K562 (cell line): ENCODE data around the gene CREB5. TPM values are rescaled to one million over a fixed set of nuclear protein-coding genes. Genes with fewer than 3 reads are reported as not detected.

Experiments
- ATAC-seq: fragments of 200-7000 bp; cut with Tn5 transposase; 3 replicates; pipeline ENCODE4 v1.9.1; 2020; ENCODE audit warnings: moderate library complexity
- BruUV-seq: library from RNA; stranded (reverse); fragments of 400-500 nt; replicated peaks from 2 replicates; lab custom pipeline; 2021; lab: Mats Ljungman, UMichigan
- CTCF ChIA-PET: fragments of 300-600 bp; formaldehyde crosslinking; extraction: SDS; loops from one replicate; lab custom pipeline; 2021; ENCODE audit warnings: low intra/inter-chr PET ratio; lab: Yijun Ruan, JAX
- POLR2A ChIA-PET: fragments of 300-600, 350-650 bp; sonication (Branson Sonifier 250); formaldehyde crosslinking; extraction: SDS; loops from one replicate; lab custom pipeline; 2021; ENCODE audit warnings: antibody characterized with exemption, inconsistent platforms; lab: Yijun Ruan, JAX
- DNase-seq, 4 experiments: peaks; one replicate each; pipeline versions ENCODE4 v3.0.0 to v3.0.0-alpha.2; 2011 to 2018; ENCODE audit warnings: low spot score in 3 of 4, mixed read lengths in 3 of 4; ENCODE audit errors: extremely low read depth in 1 of 4
- FAIRE-seq: peaks from 2 replicates; lab custom pipeline; 2011; peaks lifted over from hg19 to GRCh38; lab: Jason Lieb, UNC
- H2AFZ ChIP-seq: 2 replicates; pipeline ENCODE4 v1.6.0; 2011; ENCODE audit warnings: low read depth, low read length, control low read depth, inconsistent platforms
- H3K27ac ChIP-seq: fragments of 200-600 bp; 3 replicates; pipeline ENCODE4 v1.8.0; 2011; ENCODE audit warnings: low read depth, mild to moderate bottlenecking, control low read depth, inconsistent platforms, low read length, moderate library complexity, mixed read lengths; ENCODE audit errors: extremely low read depth
- H3K27me3 ChIP-seq, 2 experiments: fragments of 300-600 bp in 1 of 2; 2 replicates in 1 of 2; 3 replicates in 1 of 2; pipeline versions ENCODE4 v1.6.0 to v1.8.0; 2011; ENCODE audit warnings: inconsistent platforms in 2 of 2, low read length in 2 of 2, mild to moderate bottlenecking in 1 of 2, mixed read lengths in 1 of 2, moderate library complexity in 1 of 2; ENCODE audit not compliant: control insufficient read depth in 2 of 2, insufficient read depth in 2 of 2
- H3K36me3 ChIP-seq: fragments of 300-600 bp; 3 replicates; pipeline ENCODE4 v1.8.0; 2011; ENCODE audit warnings: mild to moderate bottlenecking, low read length, inconsistent platforms; ENCODE audit not compliant: control insufficient read depth, insufficient read depth
- H3K4me1 ChIP-seq, 2 experiments: fragments of 200-600 bp in 1 of 2; replicated peaks in 1 of 2; 2 replicates in 1 of 2; 3 replicates in 1 of 2; pipeline versions ENCODE4 v1.5.1 to v1.8.0; 2011; ENCODE audit warnings: inconsistent platforms in 2 of 2, low read length in 2 of 2, mild to moderate bottlenecking in 1 of 2, mixed read lengths in 1 of 2, moderate library complexity in 1 of 2; ENCODE audit not compliant: control insufficient read depth in 2 of 2, insufficient read depth in 2 of 2
- H3K4me2 ChIP-seq: 2 replicates; pipeline ENCODE4 v1.6.1; 2011; ENCODE audit warnings: low read length, control low read depth, inconsistent platforms, mixed read lengths; ENCODE audit not compliant: insufficient read depth
- H3K4me3 ChIP-seq: fragments of 200-600 bp; sonication (generic), shearing (Covaris generic); 2 replicates; pipeline ENCODE4 v1.5.1; 2016; ENCODE audit warnings: control low read depth, inconsistent platforms
- H3K79me2 ChIP-seq: fragments of 200-600 bp; 3 replicates; pipeline ENCODE4 v1.8.0; 2011; ENCODE audit warnings: low read length, inconsistent platforms; ENCODE audit not compliant: control insufficient read depth, insufficient read depth
- H3K9ac ChIP-seq, 2 experiments: 2 replicates each; pipeline versions ENCODE4 v1.6.0 to v1.6.1; 2011; ENCODE audit warnings: low read depth in 2 of 2, low read length in 2 of 2, control low read depth in 1 of 2, inconsistent platforms in 1 of 2, mild to moderate bottlenecking in 1 of 2, mixed read lengths in 1 of 2; ENCODE audit not compliant: insufficient read depth in 1 of 2
- H3K9me1 ChIP-seq: one replicate; pipeline ENCODE4 v1.6.0; 2011; ENCODE audit warnings: inconsistent platforms, mild to moderate bottlenecking, low read length, moderate library complexity; ENCODE audit not compliant: control insufficient read depth, insufficient read depth
- H3K9me3 ChIP-seq: replicated peaks from 2 replicates; pipeline ENCODE4 v1.5.1; 2011; ENCODE audit warnings: low read depth, low read length, inconsistent platforms; ENCODE audit not compliant: control insufficient read depth, insufficient read depth
- H4K20me1 ChIP-seq: replicated peaks from 2 replicates; pipeline ENCODE4 v1.6.1; 2011; ENCODE audit warnings: low read length, inconsistent platforms, mixed read lengths; ENCODE audit not compliant: control insufficient read depth, insufficient read depth
- CBX2 ChIP-seq: fragments of 200-600 bp; sonication (generic); IDR thresholded peaks from one replicate; pipeline ENCODE4 v1.6.1; 2012; ENCODE audit warnings: mild to moderate bottlenecking, low read length, inconsistent platforms; ENCODE audit not compliant: insufficient read depth, poor library complexity, severe bottlenecking
- CHD4 ChIP-seq: fragments of 200-600 bp; sonication (generic); IDR thresholded peaks from 3 replicates; pipeline ENCODE4 v1.6.1; 2012; ENCODE audit warnings: low read depth, mild to moderate bottlenecking, mixed read lengths, low read length, inconsistent platforms; ENCODE audit not compliant: insufficient read depth, insufficient replicate concordance, poor library complexity, severe bottlenecking
- EP400 ChIP-seq: fragments of 450-650 bp; IDR thresholded peaks from 2 replicates; pipeline ENCODE4 v1.6.1; 2017; ENCODE audit warnings: antibody characterized with exemption, mild to moderate bottlenecking, moderate library complexity
- GATAD2A ChIP-seq: fragments of 450-650 bp; IDR thresholded peaks from 2 replicates; pipeline ENCODE4 v1.6.1; 2017
- ILK ChIP-seq: fragments of 450-650 bp; IDR thresholded peaks from 2 replicates; pipeline ENCODE4 v1.6.1; 2016; ENCODE audit warnings: missing genetic modification characterization, low read depth, mild to moderate bottlenecking, missing compliant biosample characterization, moderate library complexity, borderline replicate concordance
- KLF6 ChIP-seq: fragments of 250-450 bp; sonication (Bioruptor Pico); IDR thresholded peaks from 2 replicates; pipeline ENCODE4 v1.4.0; 2020; ENCODE audit warnings: mild to moderate bottlenecking, moderate library complexity, borderline replicate concordance
- MYBL2 ChIP-seq, 2 experiments: fragments of 450-650 bp in 1 of 2; sonication (generic) in 1 of 2; formaldehyde crosslinking in 1 of 2; IDR thresholded peaks; 2 replicates each; pipeline versions ENCODE4 v1.6.1 to v1.8.1; 2017 to 2022; ENCODE audit warnings: borderline replicate concordance in 1 of 2, inconsistent platforms in 1 of 2, low read depth in 1 of 2, mild to moderate bottlenecking in 1 of 2, missing genetic modification reagents in 1 of 2, moderate library complexity in 1 of 2
- RBM34 ChIP-seq: fragments of 200-400 bp; formaldehyde crosslinking; IDR thresholded peaks from 2 replicates; pipeline ENCODE4 v1.6.1; 2018; ENCODE audit warnings: low read length, borderline replicate concordance; ENCODE audit not compliant: insufficient read depth
- RFX1 ChIP-seq: fragments of 450-650 bp; IDR thresholded peaks from 2 replicates; pipeline ENCODE4 v1.6.1; 2016; ENCODE audit warnings: mild to moderate bottlenecking, moderate library complexity
- YBX1 ChIP-seq: fragments of 450-650 bp; IDR thresholded peaks from 2 replicates; pipeline ENCODE4 v1.7.1; 2016; ENCODE audit warnings: mild to moderate bottlenecking
- WGBS: fragments of 100-300 bp; shearing (Covaris generic); methylation state at CpG from one replicate; pipeline ENCODE4 v1.1.6; 2016; ENCODE audit warnings: low coverage, mixed read lengths; ENCODE audit not compliant: insufficient coverage; ENCODE audit errors: missing lambda C conversion rate; 5-methylcytosine and 5-hydroxymethylcytosine counted together
- in situ Hi-C: fragments of 300-500 bp; cut with MboI; formaldehyde crosslinking; loops from 4 replicates; pipeline ENCODE4 v1.15.0; 2018; ENCODE audit warnings: inconsistent platforms, mixed read lengths
- intact Hi-C: fragments of 100-400 bp; cut with micrococcal nuclease; formaldehyde crosslinking; loops from 2 replicates; pipeline ENCODE4 v1.14.2; 2022
- polyA plus RNA-seq, 8 experiments: library from polyadenylated mRNA; depleted of rRNA in 4 of 8; stranded (reverse) in 5 of 8; unstranded in 3 of 8; fragments of >200 nt; fragmentation: Nextera tagmentation in 2 of 8; fragmentation: Illumina TruSeq in 1 of 8; extraction: Ambion mirVana in 2 of 8; extraction: Trizol in 1 of 8; gene quantifications; 2 replicates each; pipeline versions ENCODE4 v1.2.1 to v1.2.3, GENCODE V29; 2011 to 2014; ENCODE audit warnings: inconsistent platforms in 1 of 8, missing spikeins in 1 of 8
- total RNA-seq, 7 experiments: library from RNA; depleted of rRNA in 6 of 7; stranded (reverse); fragments of >200 nt in 6 of 7; fragmentation: Illumina TruSeq in 2 of 7; extraction: Trizol in 2 of 7; gene quantifications; 2 replicates each; pipeline versions ENCODE4 v1.2.1 to v1.2.3, GENCODE V29; 2011 to 2021; ENCODE audit warnings: low replicate concordance in 1 of 7
- TF ChIP-seq, protein P1 (sequence below), 3 experiments: IDR thresholded peaks in 2 of 3; conservative IDR thresholded peaks in 1 of 3; 2 replicates each; pipeline ENCODE4 v1.5.1; 2011 to 2012; ENCODE audit warnings: low read length in 3 of 3, mild to moderate bottlenecking in 3 of 3, control low read depth in 2 of 3, improper control_type of control experiment in 1 of 3, inconsistent platforms in 1 of 3, low read depth in 1 of 3, mixed read lengths in 1 of 3, moderate library complexity in 1 of 3; ENCODE audit not compliant: insufficient read depth in 2 of 3

Gene CREB5
- total and polyA plus RNA-seq, 9 of the 15 experiments (the other 6 are each of a cell fraction or from before 2014, with no cell fraction given) = 0.33 to 6.4 (median 1.8) TPM

- intact Hi-C loops = no loop called here
- 0% methylated on average over 2 of the region's 2 CpGs for WGBS
- CTCF ChIA-PET = no interaction called here
Observed at GRCh38 chr7:28395831-28396230, 16.5 kb upstream of the CREB5 start.

DNA sequence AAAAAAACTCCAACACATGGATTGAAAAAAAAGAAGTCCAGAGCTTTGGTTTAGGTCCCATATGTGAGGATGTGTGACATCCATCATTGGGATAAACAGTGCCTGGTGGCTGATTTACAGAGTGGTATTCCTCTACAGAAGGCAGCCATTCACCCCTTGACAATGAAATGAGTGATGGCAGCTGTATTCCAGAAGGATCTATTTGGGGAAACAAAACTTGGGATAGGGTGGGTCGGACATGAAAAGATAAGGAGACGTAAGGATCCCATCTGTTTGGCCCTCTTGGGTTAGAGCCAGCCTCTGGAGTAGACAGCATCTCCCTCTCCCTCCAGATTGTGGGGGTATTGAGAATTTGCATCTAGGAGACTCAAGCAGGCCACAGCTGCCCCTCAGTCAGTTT, 15.2 kb upstream of the CREB5 start:
- H3K4me2 ChIP-seq = no peak overlapping the region
- H3K27me3 ChIP-seq = no peaks in the 10 kb centered on the region
- in situ Hi-C loops = loop anchor here (10.0 kb wide), 1 partner anchor 228 kb away; no protein-coding TSS in a partner anchor
- H3K9me1 ChIP-seq = no peaks in the 10 kb centered on the region
- FAIRE-seq = no peak
- intact Hi-C loops = no loop called here
- DNase-seq = no peak
- TF ChIP-seq KLF6 (CRISPR knock-in tag) = no peak
- no peak for TF ChIP-seq RFX1
- TF ChIP-seq, protein P1, sequence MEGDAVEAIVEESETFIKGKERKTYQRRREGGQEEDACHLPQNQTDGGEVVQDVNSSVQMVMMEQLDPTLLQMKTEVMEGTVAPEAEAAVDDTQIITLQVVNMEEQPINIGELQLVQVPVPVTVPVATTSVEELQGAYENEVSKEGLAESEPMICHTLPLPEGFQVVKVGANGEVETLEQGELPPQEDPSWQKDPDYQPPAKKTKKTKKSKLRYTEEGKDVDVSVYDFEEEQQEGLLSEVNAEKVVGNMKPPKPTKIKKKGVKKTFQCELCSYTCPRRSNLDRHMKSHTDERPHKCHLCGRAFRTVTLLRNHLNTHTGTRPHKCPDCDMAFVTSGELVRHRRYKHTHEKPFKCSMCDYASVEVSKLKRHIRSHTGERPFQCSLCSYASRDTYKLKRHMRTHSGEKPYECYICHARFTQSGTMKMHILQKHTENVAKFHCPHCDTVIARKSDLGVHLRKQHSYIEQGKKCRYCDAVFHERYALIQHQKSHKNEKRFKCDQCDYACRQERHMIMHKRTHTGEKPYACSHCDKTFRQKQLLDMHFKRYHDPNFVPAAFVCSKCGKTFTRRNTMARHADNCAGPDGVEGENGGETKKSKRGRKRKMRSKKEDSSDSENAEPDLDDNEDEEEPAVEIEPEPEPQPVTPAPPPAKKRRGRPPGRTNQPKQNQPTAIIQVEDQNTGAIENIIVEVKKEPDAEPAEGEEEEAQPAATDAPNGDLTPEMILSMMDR (IDR thresholded peaks at IDR 0.05 in 2 of 3, conservative IDR thresholded peaks at IDR 0.05 in 1 of 3; ENCODE audit: insufficient read depth in 2 of 3, low read depth in 1 of 3, low read length in 3 of 3) = no peak
- no peak for TF ChIP-seq YBX1
- no peak for TF ChIP-seq GATAD2A
- TF ChIP-seq ILK = no peak
- H3K79me2 ChIP-seq = no peaks in the 10 kb centered on the region
- WGBS = 0% methylated on average over 2 of the region's 2 CpGs
- ATAC-seq = no peak
- no peak overlapping the region for H3K4me3 ChIP-seq
- H3K27ac ChIP-seq = no peak overlapping the region
- no peaks in the 10 kb centered on the region for H3K9me3 ChIP-seq
- no peak overlapping the region for H2AFZ ChIP-seq
- BruUV-seq = no TSS peak
- H3K9ac ChIP-seq = no peak overlapping the region
- H3K36me3 ChIP-seq = no peaks in the 10 kb centered on the region
- no peaks in the 10 kb centered on the region for H3K4me1 ChIP-seq
- ChIA-PET CTCF (interaction anchor here (0.6 kb wide), 1 partner anchor 38 kb away, joined by 3 read pairs; no protein-coding TSS in a partner anchor), POLR2A (interaction anchor here (0.6 kb wide), 1 partner anchor 33 kb away, joined by 3 read pairs; no protein-coding TSS in a partner anchor)
- H4K20me1 ChIP-seq = no peaks in the 10 kb centered on the region

More at GRCh38 chr7:28395831-28396230, 16.5 kb upstream of the CREB5 start:
- no peaks in the 10 kb centered on the region for H3K27me3 ChIP-seq
- H3K27ac ChIP-seq = no peak overlapping the region
- BruUV-seq = no TSS peak
- no peaks in the 10 kb centered on the region for H3K4me1 ChIP-seq
- H3K9ac ChIP-seq = no peak overlapping the region
- in situ Hi-C loops = loop anchor here (10.0 kb wide), 1 partner anchor 229 kb away; no protein-coding TSS in a partner anchor
- no peaks in the 10 kb centered on the region for H3K36me3 ChIP-seq
- no peak overlapping the region for H2AFZ ChIP-seq
- H3K79me2 ChIP-seq = no peaks in the 10 kb centered on the region
- no peaks in the 10 kb centered on the region for H3K9me3 ChIP-seq
- no peaks in the 10 kb centered on the region for H4K20me1 ChIP-seq
- FAIRE-seq (no peak), ATAC-seq (no peak), DNase-seq (no peak)
- H3K4me2 ChIP-seq = no peak overlapping the region
- H3K9me1 ChIP-seq = no peaks in the 10 kb centered on the region
- POLR2A ChIA-PET = no interaction called here
- TF ChIP-seq CBX2 (no peak), CHD4 (no peak), RBM34 (no peak), EP400 (no peak), MYBL2 (IDR thresholded peaks at IDR 0.05; ENCODE audit: low read depth) (no peak), MYBL2 (CRISPR knock-in tag; IDR thresholded peaks at IDR 0.05; ENCODE audit: borderline replicate concordance) (no peak)
- no peak overlapping the region for H3K4me3 ChIP-seq
